Panc1 (cell line): ENCODE results near the gene CAVIN2.

Source experiments
- CTCF ChIP-seq: fragments of 450-650 bp; IDR thresholded peaks from 2 replicates; pipeline ENCODE4 v1.5.1; 2017; ENCODE audit warnings: mild to moderate bottlenecking
- POLR2AphosphoS5 ChIP-seq: IDR thresholded peaks from 2 replicates; pipeline ENCODE4 v1.6.1; 2012; ENCODE audit warnings: mild to moderate bottlenecking, low read depth, low read length, moderate library complexity
- TF ChIP-seq, protein P1 (sequence below), 2 experiments: IDR thresholded peaks; 2 replicates each; pipeline ENCODE4 v1.6.1; 2011 to 2012; ENCODE audit warnings: low read depth in 2 of 2, control low read depth in 1 of 2, low read length in 1 of 2, mild to moderate bottlenecking in 1 of 2, moderate library complexity in 1 of 2; ENCODE audit not compliant: insufficient read depth in 1 of 2

DNA sequence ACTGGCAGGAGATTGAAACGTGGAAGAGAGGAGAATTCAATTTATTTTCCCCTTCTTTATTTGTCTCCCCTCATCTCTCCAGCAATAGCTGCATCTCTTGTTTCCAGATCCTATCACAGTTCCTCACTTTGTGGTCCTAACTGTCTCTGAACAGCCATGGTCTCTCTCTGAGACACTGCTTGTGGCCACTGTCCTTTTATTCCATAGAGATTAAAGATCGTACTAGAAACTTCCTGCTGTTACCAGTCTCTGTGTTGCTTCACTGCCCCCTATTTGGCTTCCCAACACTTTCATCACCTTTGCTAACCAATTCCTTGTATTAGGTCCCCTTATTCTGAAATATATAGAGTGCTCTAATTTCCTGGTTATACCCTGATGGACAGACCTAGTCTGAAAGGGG, 48.9 kb upstream of the CAVIN2 start:
- TF ChIP-seq CTCF (no peak), POLR2AphosphoS5 (no peak)
- TF ChIP-seq, protein P1, sequence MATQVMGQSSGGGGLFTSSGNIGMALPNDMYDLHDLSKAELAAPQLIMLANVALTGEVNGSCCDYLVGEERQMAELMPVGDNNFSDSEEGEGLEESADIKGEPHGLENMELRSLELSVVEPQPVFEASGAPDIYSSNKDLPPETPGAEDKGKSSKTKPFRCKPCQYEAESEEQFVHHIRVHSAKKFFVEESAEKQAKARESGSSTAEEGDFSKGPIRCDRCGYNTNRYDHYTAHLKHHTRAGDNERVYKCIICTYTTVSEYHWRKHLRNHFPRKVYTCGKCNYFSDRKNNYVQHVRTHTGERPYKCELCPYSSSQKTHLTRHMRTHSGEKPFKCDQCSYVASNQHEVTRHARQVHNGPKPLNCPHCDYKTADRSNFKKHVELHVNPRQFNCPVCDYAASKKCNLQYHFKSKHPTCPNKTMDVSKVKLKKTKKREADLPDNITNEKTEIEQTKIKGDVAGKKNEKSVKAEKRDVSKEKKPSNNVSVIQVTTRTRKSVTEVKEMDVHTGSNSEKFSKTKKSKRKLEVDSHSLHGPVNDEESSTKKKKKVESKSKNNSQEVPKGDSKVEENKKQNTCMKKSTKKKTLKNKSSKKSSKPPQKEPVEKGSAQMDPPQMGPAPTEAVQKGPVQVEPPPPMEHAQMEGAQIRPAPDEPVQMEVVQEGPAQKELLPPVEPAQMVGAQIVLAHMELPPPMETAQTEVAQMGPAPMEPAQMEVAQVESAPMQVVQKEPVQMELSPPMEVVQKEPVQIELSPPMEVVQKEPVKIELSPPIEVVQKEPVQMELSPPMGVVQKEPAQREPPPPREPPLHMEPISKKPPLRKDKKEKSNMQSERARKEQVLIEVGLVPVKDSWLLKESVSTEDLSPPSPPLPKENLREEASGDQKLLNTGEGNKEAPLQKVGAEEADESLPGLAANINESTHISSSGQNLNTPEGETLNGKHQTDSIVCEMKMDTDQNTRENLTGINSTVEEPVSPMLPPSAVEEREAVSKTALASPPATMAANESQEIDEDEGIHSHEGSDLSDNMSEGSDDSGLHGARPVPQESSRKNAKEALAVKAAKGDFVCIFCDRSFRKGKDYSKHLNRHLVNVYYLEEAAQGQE (IDR thresholded peaks at IDR 0.05; ENCODE audit: insufficient read depth in 1 of 2, low read depth in 2 of 2, low read length in 1 of 2) = no peak
